Right lobe of liver (tissue), 6 donors: Measurements from ENCODE around the gene SRXN1. TPM values are rescaled to one million over a fixed set of nuclear protein-coding genes. Genes with fewer than 3 reads are reported as not detected.

Source experiments
- ATAC-seq, 4 donors: fragments of 200-7000 bp; cut with Tn5 transposase; one replicate each; pipeline ENCODE4 v1.9.1; 2020; ENCODE audit warnings: mild to moderate bottlenecking in 4 of 4, moderate library complexity in 4 of 4
- DNase-seq, 3 donors: peaks; one replicate each; pipeline ENCODE4 v3.0.0-alpha.2; 2020
- H3K27ac ChIP-seq, 3 donors: fragments of 200-600 bp; one replicate each; pipeline ENCODE4 v1.8.0; 2022
- H3K27me3 ChIP-seq, 2 donors: fragments of 200-600 bp; one replicate each; pipeline ENCODE4 v1.8.0; 2022
- H3K36me3 ChIP-seq, 4 donors: fragments of 200-600 bp; sonication (generic) in 1 of 4; one replicate each; pipeline versions ENCODE4 v1.5.1 to v1.8.0; 2017 to 2022; ENCODE audit warnings: control low read depth in 1 of 4
- H3K4me1 ChIP-seq, 4 donors: fragments of 200-600 bp; sonication (generic) in 1 of 4; one replicate each; pipeline versions ENCODE4 v1.5.1 to v1.8.0; 2017 to 2022; ENCODE audit warnings: control low read depth in 1 of 4
- H3K4me3 ChIP-seq, 3 donors: fragments of 200-600 bp; one replicate each; pipeline ENCODE4 v1.8.0; 2022
- H3K9me3 ChIP-seq, 4 donors: fragments of 200-600 bp; sonication (generic) in 1 of 4; one replicate each; pipeline versions ENCODE4 v1.5.1 to v1.8.0; 2017 to 2022; ENCODE audit warnings: control low read depth in 1 of 4
- POLR2A ChIP-seq: fragments of 450-650 bp; IDR thresholded peaks from one replicate; pipeline ENCODE4 v1.6.1; 2017; ENCODE audit warnings: antibody characterized with exemption, mild to moderate bottlenecking
- WGBS: methylation state at CpG from one replicate; pipeline ENCODE4 v1.1.6; 2018; ENCODE audit warnings: low coverage, low lambda C conversion rate; ENCODE audit not compliant: insufficient coverage; ENCODE audit errors: missing lambda C conversion rate; 5-methylcytosine and 5-hydroxymethylcytosine counted together
- intact Hi-C, 2 donors: fragments of 100-400 bp; cut with DNase I; formaldehyde crosslinking; loops; one replicate each; pipeline versions ENCODE4 v1.11.2 to v1.14.1; 2022
- total RNA-seq, 6 experiments: library from RNA; depleted of rRNA in 2 of 6; stranded (reverse); fragments of >200 nt in 2 of 6; fragmentation: NEBNext Ultra II Directional in 3 of 6; extraction: Animal tissue kit (Norgen Biotek cat#: 25700) in 3 of 6; gene quantifications; one replicate each; pipeline versions ENCODE4 v1.1.0 to v1.2.4, GENCODE V29; 2016 to 2023
- TF ChIP-seq, protein P1 (sequence below), 4 donors: fragments of 200-600 bp in 3 of 4; fragments of 450-650 bp in 1 of 4; IDR thresholded peaks; one replicate each; pipeline versions ENCODE4 v1.5.1 to v1.8.0; 2016 to 2022; ENCODE audit warnings: antibody characterized with exemption in 4 of 4, mild to moderate bottlenecking in 2 of 4
- donor health status: DM: no; HTN: yes; CAD: no.
- donor health status: DM: no; HTN: no; CAD: no.
- donor health status: DM: no; HTN: no; CAD: no.
- donor health status: DM: no; HTN: yes; CAD: no.
- donor health status: DM: no; HTN: yes; CAD: no.

The SRXN1 gene
- total RNA-seq, 6 experiments from 2014 or later: 14.4 to 166 (median 46.0) TPM

DNA sequence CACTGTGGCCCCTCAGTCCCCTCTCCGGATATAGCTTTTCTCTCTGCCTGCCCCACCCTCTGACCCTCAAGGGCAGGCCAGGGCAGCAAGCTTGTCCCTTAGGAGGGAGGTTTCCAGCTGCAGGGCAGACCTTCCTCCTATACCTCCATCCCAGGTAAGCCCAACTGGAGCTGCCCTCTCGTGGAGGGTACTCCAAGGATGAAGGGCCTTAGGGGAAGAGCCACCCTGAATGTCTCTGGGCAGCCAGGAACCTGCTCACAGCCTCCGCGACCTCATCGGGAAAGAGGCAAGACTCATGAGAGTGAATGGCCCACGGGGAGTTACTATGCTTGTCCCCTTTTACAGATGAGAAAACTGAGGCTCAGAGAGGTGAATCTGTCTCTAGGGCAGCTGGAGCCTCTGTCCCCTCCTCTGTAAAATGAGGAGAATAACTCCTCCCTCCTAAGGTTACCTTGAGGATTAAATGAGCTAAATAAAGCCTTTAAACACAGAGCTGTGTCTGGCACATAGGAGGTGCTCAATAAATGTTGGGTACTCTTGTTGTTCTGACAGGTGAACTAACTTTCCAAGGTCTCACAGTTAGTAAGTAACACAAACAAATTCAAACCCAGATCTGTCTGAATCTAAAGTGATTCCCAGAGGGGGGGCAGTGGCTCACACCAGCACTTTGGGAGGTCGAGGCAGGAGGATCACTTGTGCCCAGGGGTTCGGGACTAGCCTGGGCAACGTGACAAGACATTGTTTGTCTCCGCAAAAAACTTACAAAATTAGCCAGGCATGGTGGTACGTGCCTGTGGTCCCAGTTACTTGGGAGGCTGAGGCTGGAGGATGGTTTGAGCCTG lies 12.1 kb downstream of the SRXN1 start:
- Histone ChIP-seq H3K9me3 (no peaks in the 10 kb centered on the region), H3K36me3 (no peaks in the 10 kb centered on the region), H3K4me3 (no peak overlapping the region), H3K27me3 (no peaks in the 10 kb centered on the region), H3K4me1 (peaks cover 0 to 10% (median 3%) of the 10 kb centered on the region in 4 donors), H3K27ac (no peak overlapping the region)
- WGBS: 53% methylated on average over 6 of the region's 11 CpGs
- no peak for ATAC-seq
- TF ChIP-seq POLR2A: no peak
- TF ChIP-seq, protein P1, sequence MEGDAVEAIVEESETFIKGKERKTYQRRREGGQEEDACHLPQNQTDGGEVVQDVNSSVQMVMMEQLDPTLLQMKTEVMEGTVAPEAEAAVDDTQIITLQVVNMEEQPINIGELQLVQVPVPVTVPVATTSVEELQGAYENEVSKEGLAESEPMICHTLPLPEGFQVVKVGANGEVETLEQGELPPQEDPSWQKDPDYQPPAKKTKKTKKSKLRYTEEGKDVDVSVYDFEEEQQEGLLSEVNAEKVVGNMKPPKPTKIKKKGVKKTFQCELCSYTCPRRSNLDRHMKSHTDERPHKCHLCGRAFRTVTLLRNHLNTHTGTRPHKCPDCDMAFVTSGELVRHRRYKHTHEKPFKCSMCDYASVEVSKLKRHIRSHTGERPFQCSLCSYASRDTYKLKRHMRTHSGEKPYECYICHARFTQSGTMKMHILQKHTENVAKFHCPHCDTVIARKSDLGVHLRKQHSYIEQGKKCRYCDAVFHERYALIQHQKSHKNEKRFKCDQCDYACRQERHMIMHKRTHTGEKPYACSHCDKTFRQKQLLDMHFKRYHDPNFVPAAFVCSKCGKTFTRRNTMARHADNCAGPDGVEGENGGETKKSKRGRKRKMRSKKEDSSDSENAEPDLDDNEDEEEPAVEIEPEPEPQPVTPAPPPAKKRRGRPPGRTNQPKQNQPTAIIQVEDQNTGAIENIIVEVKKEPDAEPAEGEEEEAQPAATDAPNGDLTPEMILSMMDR (IDR thresholded peaks at IDR 0.05): no peak
- intact Hi-C loops: no loop called here
- DNase-seq: no peak

DNA sequence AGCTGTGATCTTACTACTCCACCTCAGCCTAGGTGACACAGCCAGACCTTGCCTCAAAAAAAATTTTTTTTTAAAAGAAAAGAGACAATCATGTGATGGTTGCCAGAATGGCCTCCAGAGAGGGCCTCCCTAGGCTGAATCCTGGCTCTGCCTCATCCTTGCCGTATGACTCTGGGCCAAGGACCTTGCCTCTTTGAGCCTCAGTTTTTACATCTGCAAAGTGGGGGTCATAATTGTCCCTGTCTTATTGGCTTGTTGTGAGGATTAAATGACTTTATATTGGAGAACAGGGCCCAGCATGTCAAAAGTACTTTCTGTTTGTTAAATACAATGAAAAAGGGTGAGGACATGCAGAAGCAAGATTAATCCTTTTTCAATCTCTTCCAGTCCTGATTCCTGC lies 14.4 kb downstream of the SRXN1 start:
- Histone ChIP-seq H3K4me1 (peaks cover 0 to 3% (median 0%) of the 10 kb centered on the region in 4 donors), H3K36me3 (no peaks in the 10 kb centered on the region), H3K4me3 (no peak overlapping the region), H3K27me3 (no peaks in the 10 kb centered on the region), H3K27ac (no peak overlapping the region), H3K9me3 (no peaks in the 10 kb centered on the region)
- WGBS: 69% methylated on average over 1 of the region's 1 CpG
- ATAC-seq (no peak), DNase-seq (no peak)
- TF ChIP-seq, protein P1 (IDR thresholded peaks at IDR 0.05): no peak
- no peak for TF ChIP-seq POLR2A
- intact Hi-C loops: no loop called here

DNA sequence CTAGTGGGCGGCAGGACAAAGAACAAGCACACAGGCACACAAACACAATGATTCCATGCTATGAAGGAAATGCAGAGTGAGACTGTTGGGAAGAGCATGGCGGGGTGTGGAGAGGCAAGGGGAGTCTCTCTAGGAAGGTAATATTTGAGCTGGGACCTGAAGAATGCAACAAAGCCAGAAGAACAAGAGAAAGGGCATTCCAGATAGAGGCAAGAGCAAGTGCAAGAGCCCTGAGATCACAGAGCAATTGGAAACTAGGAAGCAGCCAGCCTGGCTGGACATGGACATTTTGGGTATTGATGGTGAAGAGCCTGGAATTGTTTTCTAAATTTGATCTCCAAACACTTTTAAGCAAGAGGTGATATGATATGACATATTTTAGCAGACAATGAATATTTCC lies 15.4 kb downstream of the SRXN1 start:
- no peak overlapping the region for H3K27ac ChIP-seq
- no peak for ATAC-seq
- no peaks in the 10 kb centered on the region for H3K9me3 ChIP-seq
- H3K36me3 ChIP-seq: no peaks in the 10 kb centered on the region
- 100% methylated on average over 2 of the region's 2 CpGs for WGBS
- intact Hi-C loops: no loop called here
- H3K4me1 ChIP-seq: peaks cover 0 to 2% (median 0%) of the 10 kb centered on the region in 4 donors
- DNase-seq: no peak
- no peak overlapping the region for H3K4me3 ChIP-seq
- TF ChIP-seq, protein P1 (IDR thresholded peaks at IDR 0.05): no peak
- TF ChIP-seq POLR2A: no peak
- no peaks in the 10 kb centered on the region for H3K27me3 ChIP-seq

DNA sequence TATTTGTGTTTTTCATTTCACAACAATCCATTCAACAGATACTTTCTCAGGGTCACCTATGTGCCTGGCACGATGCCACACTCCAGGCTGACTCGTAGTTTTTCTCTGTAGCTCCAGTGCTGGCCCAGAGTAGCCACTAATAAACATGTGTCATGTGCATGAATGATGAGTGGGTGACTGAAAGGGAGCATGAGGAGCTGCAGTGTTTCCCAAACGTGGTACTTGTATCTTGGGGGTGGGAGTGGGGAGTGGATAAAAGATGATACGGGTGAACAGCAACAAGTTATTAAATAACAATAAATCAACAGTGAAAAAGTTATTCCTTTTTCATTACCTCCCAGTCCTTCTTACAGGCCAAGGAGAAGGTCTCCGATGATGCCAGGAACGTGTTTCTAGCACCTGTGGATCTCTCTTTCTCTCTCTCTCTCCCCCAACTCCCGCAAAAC lies 17.1 kb downstream of the SRXN1 start:
- H3K4me1 ChIP-seq: no peaks in the 10 kb centered on the region
- H3K4me3 ChIP-seq: no peak overlapping the region
- WGBS: 36% methylated on average over 7 of the region's 7 CpGs
- H3K36me3 ChIP-seq: no peaks in the 10 kb centered on the region
- H3K27me3 ChIP-seq: no peaks in the 10 kb centered on the region
- H3K27ac ChIP-seq: no peak overlapping the region
- TF ChIP-seq, protein P1 (IDR thresholded peaks at IDR 0.05): no peak
- no peak for TF ChIP-seq POLR2A
- intact Hi-C loops: no loop called here
- DNase-seq (no peak), ATAC-seq (no peak)
- no peaks in the 10 kb centered on the region for H3K9me3 ChIP-seq
